Measurements from ENCODE around the gene HMCN2. TPM values are rescaled to one million over a fixed set of nuclear protein-coding genes. Genes with fewer than 3 reads are reported as not detected.

The HMCN2 gene
- total and polyA plus RNA-seq, 8 donors, result 0.41 to 5.3 (median 0.76) TPM

DNA sequence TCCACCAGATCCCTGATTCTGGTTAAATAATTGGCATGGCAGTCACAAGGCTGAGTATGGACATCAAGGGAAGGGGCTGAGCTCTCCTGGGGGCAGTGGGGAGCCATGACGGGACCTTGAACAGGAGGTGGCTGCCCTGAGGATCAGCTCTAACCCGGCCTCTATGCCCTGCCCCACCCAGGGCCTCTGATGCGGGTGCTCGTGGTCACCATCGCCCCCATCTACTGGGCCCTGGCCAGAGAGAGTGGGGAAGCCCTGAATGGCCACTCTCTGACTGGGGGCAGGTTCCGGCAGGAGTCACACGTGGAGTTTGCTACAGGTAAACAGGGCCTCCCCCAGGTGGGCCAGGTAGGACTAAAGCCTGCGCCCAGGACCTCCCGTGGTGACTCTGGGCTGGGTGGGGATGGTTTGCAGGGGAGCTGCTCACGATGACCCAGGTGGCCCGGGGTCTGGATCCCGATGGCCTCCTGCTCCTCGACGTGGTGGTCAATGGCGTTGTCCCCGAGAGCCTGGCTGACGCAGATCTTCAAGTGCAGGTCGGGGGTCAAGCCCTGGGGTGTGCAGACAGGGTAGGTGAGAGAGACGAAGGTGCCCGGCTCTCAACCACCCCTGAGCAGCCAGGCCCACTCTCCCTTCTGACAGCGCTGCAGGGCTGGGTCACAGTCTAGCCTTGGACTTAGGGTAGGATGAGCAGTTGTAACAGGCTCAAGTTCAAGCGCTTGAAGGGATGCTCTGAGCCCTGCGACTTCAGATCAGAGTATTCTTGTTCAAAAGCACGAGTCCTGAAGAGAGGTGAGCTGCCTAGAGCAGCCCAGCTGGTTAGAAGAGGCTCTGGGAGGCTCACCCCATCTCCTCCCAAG is 159.3 kb downstream of the HMCN2 start:
- no peak for FAIRE-seq
- Histone ChIP-seq H3K27me3 (no peaks in the 10 kb centered on the region), H3K4me1 (no peaks in the 10 kb centered on the region), H3K27ac (no peak overlapping the region), H3K36me3 (no peaks in the 10 kb centered on the region), H3K4me3 (no peak overlapping the region), H3K9me3 (no peaks in the 10 kb centered on the region)
- TF ChIP-seq, protein P1, sequence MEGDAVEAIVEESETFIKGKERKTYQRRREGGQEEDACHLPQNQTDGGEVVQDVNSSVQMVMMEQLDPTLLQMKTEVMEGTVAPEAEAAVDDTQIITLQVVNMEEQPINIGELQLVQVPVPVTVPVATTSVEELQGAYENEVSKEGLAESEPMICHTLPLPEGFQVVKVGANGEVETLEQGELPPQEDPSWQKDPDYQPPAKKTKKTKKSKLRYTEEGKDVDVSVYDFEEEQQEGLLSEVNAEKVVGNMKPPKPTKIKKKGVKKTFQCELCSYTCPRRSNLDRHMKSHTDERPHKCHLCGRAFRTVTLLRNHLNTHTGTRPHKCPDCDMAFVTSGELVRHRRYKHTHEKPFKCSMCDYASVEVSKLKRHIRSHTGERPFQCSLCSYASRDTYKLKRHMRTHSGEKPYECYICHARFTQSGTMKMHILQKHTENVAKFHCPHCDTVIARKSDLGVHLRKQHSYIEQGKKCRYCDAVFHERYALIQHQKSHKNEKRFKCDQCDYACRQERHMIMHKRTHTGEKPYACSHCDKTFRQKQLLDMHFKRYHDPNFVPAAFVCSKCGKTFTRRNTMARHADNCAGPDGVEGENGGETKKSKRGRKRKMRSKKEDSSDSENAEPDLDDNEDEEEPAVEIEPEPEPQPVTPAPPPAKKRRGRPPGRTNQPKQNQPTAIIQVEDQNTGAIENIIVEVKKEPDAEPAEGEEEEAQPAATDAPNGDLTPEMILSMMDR (IDR thresholded peaks at IDR 0.05), result no peak
- intact Hi-C loops (cut with DNase I), result no loop called here
- DNase-seq, result peak in 1 of 6 donors; percentile 38
- 76 to 77% methylated on average over 24 of the region's 24 CpGs for WGBS, 2 donors
- ATAC-seq, result no peak

DNA sequence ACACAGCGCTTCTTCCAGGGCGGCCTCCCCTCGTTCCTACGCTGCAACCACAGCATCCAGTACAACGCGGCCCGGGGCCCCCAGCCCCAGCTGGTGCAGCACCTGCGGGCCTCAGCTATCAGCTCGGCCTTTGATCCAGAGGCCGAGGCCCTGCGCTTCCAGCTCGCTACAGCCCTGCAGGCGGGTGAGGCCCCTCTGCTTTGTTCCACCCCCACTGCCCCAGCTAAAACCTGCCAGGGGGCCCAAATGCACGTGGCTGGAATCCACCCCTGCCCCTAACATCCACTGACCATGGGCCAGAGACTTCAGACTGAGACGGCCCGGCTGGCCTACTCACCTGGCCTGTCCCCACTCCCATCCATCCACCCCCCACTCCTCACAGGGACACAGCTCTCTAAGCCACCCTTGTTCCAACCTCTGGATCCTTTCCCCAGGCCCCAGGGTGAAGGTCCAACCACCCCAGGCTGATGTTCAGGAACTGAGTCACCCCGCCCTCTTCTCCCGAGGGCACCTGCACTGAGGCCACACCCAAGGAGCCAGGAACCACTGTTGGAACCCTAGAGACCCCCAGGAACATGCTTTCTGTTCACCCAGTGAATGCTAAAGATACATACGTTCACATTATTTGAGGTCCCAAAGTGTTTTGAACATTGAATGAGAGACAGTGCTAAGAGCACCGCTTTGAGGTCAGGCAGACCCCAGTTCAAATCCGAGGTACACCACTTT is 160.3 kb downstream of the HMCN2 start:
- no peak for ATAC-seq
- FAIRE-seq, result no peak

DNA sequence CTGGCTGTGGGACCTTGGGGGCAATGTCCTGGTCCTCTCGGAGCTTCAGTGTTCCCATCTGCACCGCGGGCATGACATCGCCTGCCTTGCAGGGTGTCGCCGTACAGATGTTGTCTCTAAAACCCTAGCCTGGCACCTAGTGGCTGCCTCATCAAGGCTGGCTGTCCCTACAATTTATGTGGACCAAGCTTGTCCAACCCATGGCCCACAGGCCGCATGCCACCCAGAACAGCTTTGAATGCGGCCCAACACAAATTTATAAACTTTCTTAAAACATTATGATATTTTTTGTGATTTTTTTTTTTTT is 160.9 kb downstream of the HMCN2 start:
- Histone ChIP-seq H3K27ac (no peak overlapping the region), H3K27me3 (no peaks in the 10 kb centered on the region), H3K4me1 (no peaks in the 10 kb centered on the region), H3K9me3 (no peaks in the 10 kb centered on the region), H3K36me3 (no peaks in the 10 kb centered on the region), H3K4me3 (no peak overlapping the region)
- intact Hi-C loops (cut with DNase I), result no loop called here
- no peak for FAIRE-seq
- 76 to 85% methylated on average over 8 of the region's 8 CpGs for WGBS, 2 donors
- TF ChIP-seq, protein P1 (IDR thresholded peaks at IDR 0.05), result no peak
- no peak for ATAC-seq
- no peak for DNase-seq

More for the DNA sequence above, 160.3 kb downstream of the HMCN2 start:
- Histone ChIP-seq H3K4me3 (no peak overlapping the region), H3K9me3 (no peaks in the 10 kb centered on the region), H3K4me1 (no peaks in the 10 kb centered on the region), H3K27me3 (no peaks in the 10 kb centered on the region), H3K36me3 (no peaks in the 10 kb centered on the region), H3K27ac (no peak overlapping the region)
- WGBS, 2 donors, result 69 to 78% methylated on average over 21 of the region's 21 CpGs
- TF ChIP-seq, protein P1 (IDR thresholded peaks at IDR 0.05), result no peak
- intact Hi-C loops (cut with DNase I), result no loop called here
- peak in 1 of 6 donors; percentile 48 for DNase-seq

DNA sequence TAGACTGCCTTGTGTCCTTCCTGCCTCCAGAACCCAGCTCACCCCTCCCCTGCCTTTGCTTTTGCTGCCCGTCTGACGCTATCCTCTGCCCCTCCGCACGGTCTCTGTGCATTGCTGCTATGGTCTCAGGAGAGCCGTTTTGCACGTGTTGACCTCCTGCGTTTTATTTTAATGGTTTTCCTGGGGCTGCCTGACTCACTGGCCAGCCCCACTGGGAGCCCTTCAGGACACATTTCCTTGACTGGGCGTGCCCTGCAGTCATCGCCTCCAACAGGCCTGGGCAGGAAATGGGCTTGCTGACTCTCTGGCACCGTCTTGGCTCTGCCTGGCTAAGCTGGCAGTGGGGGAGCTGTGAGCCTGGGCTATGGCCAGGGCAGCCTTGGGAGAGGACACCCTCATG is 161.3 kb downstream of the HMCN2 start:
- TF ChIP-seq, protein P1 (IDR thresholded peaks at IDR 0.05), result no peak
- Histone ChIP-seq H3K4me1 (no peaks in the 10 kb centered on the region), H3K36me3 (no peaks in the 10 kb centered on the region), H3K9me3 (no peaks in the 10 kb centered on the region), H3K27ac (no peak overlapping the region), H3K27me3 (no peaks in the 10 kb centered on the region), H3K4me3 (no peak overlapping the region)
- DNase-seq (peak in 1 of 6 donors; percentile 31), FAIRE-seq (no peak), ATAC-seq (peak in 1 of 4 donors; percentile 67)
- 78% methylated on average over 10 of the region's 10 CpGs for WGBS, 2 donors
- intact Hi-C loops (cut with DNase I), result no loop called here

DNA sequence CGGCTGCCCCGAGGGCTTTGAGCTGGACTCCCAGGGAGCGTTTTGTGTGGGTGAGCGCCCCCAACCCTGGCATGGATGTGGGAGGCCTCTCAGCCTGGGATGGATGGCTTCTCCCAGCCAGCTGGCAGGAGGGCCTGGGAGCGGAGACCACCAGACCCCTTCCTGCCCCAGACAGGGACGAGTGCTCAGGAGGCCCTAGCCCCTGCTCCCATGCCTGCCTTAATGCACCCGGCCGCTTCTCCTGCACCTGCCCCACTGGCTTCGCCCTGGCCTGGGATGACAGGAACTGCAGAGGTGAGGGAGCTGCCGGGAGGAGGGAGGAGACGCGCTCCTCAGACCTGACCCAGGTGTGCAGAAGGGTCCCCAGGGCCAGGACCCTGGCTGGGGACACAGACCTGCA is 161.8 kb downstream of the HMCN2 start:
- ATAC-seq (no peak), DNase-seq (peak in 1 of 6 donors; percentile 64), FAIRE-seq (no peak)
- 83 to 87% methylated on average over 12 of the region's 12 CpGs for WGBS, 2 donors
- no peaks in the 10 kb centered on the region for H3K4me1 ChIP-seq
- H3K9me3 ChIP-seq, result no peaks in the 10 kb centered on the region
- no peaks in the 10 kb centered on the region for H3K27me3 ChIP-seq
- intact Hi-C loops (cut with DNase I), result no loop called here
- H3K27ac ChIP-seq, result no peak overlapping the region
- no peaks in the 10 kb centered on the region for H3K36me3 ChIP-seq
- no peak overlapping the region for H3K4me3 ChIP-seq
- TF ChIP-seq, protein P1 (IDR thresholded peaks at IDR 0.05), result no peak
